SK-N-SH (cell line): ENCODE results near the gene MYH10. TPM values are rescaled to one million over a fixed set of nuclear protein-coding genes. Genes with fewer than 3 reads are reported as not detected.

ENCODE experiments used
- CTCF ChIA-PET: fragments of 300-600, 350-600 bp; formaldehyde crosslinking; extraction: SDS; loops from one replicate; lab custom pipeline; 2021; lab: Yijun Ruan, JAX
- POLR2A ChIA-PET: fragments of 350-600 bp; sonication (Branson Sonifier 250); formaldehyde crosslinking; extraction: SDS; loops from one replicate; lab custom pipeline; 2020; ENCODE audit warnings: antibody characterized with exemption, inconsistent platforms; lab: Yijun Ruan, JAX
- DNase-seq: peaks from one replicate; pipeline ENCODE4 v3.0.0; 2012
- H2AFZ ChIP-seq: fragments of 200-600 bp; sonication (generic); 2 replicates; pipeline ENCODE4 v1.8.1; 2016; ENCODE audit warnings: antibody characterized with exemption, mild to moderate bottlenecking, low read depth
- H3F3A ChIP-seq: fragments of 200-600 bp; sonication (generic); replicated peaks from 2 replicates; pipeline ENCODE3; 2016; ENCODE audit warnings: antibody characterized with exemption, mild to moderate bottlenecking; ENCODE audit not compliant: insufficient read depth
- H3K27ac ChIP-seq, 2 experiments: fragments of 200-500 bp in 1 of 2; fragments of 200-600 bp in 1 of 2; sonication (Bioruptor generic) in 1 of 2; sonication (generic), shearing (Covaris generic) in 1 of 2; 2 replicates each; pipeline versions ENCODE4 v1.5.1 to v1.6.1; 2014 to 2016; ENCODE audit warnings: low read depth in 2 of 2, inconsistent platforms in 1 of 2, low read length in 1 of 2, mild to moderate bottlenecking in 1 of 2, mixed read lengths in 1 of 2
- H3K27me3 ChIP-seq: fragments of 200-600 bp; sonication (generic), shearing (Covaris generic); 2 replicates; pipeline ENCODE4 v1.6.1; 2016; ENCODE audit warnings: mixed run types; ENCODE audit not compliant: insufficient read depth
- H3K36me3 ChIP-seq, 2 experiments: fragments of 200-500 bp in 1 of 2; fragments of 200-600 bp in 1 of 2; sonication (Bioruptor generic) in 1 of 2; sonication (generic) in 1 of 2; replicated peaks in 1 of 2; 2 replicates each; pipeline versions ENCODE3 to v1.5.1; 2014 to 2016; ENCODE audit warnings: low read length in 1 of 2, mild to moderate bottlenecking in 1 of 2; ENCODE audit not compliant: insufficient read depth in 2 of 2, control insufficient read depth in 1 of 2
- H3K4me1 ChIP-seq, 2 experiments: fragments of 200-500 bp in 1 of 2; fragments of 200-600 bp in 1 of 2; sonication (Bioruptor generic) in 1 of 2; sonication (generic), shearing (Covaris generic) in 1 of 2; 2 replicates each; pipeline versions ENCODE4 v1.5.1 to v1.6.1; 2014 to 2016; ENCODE audit warnings: low read depth in 1 of 2, low read length in 1 of 2, mixed run types in 1 of 2; ENCODE audit not compliant: insufficient read depth in 2 of 2, control insufficient read depth in 1 of 2
- H3K4me2 ChIP-seq: fragments of 200-600 bp; sonication (generic), shearing (Covaris generic); 2 replicates; pipeline ENCODE4 v1.6.1; 2017; ENCODE audit warnings: mixed run types
- H3K4me3 ChIP-seq, 2 experiments: fragments of 200-500 bp in 1 of 2; fragments of 200-600 bp in 1 of 2; sonication (Bioruptor generic) in 1 of 2; sonication (generic), shearing (Covaris generic) in 1 of 2; 2 replicates each; pipeline versions ENCODE4 v1.5.1 to v1.8.1; 2014 to 2016; ENCODE audit warnings: low read depth in 2 of 2, inconsistent platforms in 1 of 2, low read length in 1 of 2, mild to moderate bottlenecking in 1 of 2, mixed read lengths in 1 of 2, moderate library complexity in 1 of 2
- H3K79me2 ChIP-seq: fragments of 200-600 bp; sonication (generic); 2 replicates; pipeline ENCODE4 v1.8.1; 2017; ENCODE audit warnings: mild to moderate bottlenecking; ENCODE audit not compliant: insufficient read depth
- H3K9ac ChIP-seq: fragments of 200-600 bp; sonication (generic); 2 replicates; pipeline ENCODE4 v1.6.1; 2017; ENCODE audit warnings: mixed run types
- H3K9me2 ChIP-seq: fragments of 200-600 bp; sonication (generic); 2 replicates; pipeline ENCODE4 v1.6.1; 2017; ENCODE audit warnings: mixed run types
- H3K9me3 ChIP-seq: fragments of 200-600 bp; sonication (generic); 2 replicates; pipeline ENCODE4 v1.6.1; 2017; ENCODE audit warnings: mixed run types, mild to moderate bottlenecking, moderate library complexity
- H4K20me1 ChIP-seq: fragments of 200-600 bp; sonication (generic); 2 replicates; pipeline ENCODE4 v1.6.1; 2017; ENCODE audit warnings: mild to moderate bottlenecking, mixed run types; ENCODE audit not compliant: insufficient read depth
- CHD2 ChIP-seq: fragments of 150-350 bp; IDR thresholded peaks from 2 replicates; pipeline ENCODE4 v1.6.1; 2018; ENCODE audit warnings: low read length; ENCODE audit not compliant: partially characterized antibody
- EZH2phosphoT487 ChIP-seq: fragments of 200-600 bp; sonication (generic); IDR thresholded peaks from 2 replicates; pipeline ENCODE4 v1.6.1; 2017; ENCODE audit warnings: low read depth, mixed run types, mild to moderate bottlenecking, antibody characterized with exemption, moderate library complexity, borderline replicate concordance
- FOSL2 ChIP-seq: IDR thresholded peaks from 2 replicates; pipeline ENCODE4 v1.4.0; 2012; ENCODE audit warnings: low read depth, mild to moderate bottlenecking, moderate library complexity, borderline replicate concordance
- JUND ChIP-seq: IDR thresholded peaks from 2 replicates; pipeline ENCODE4 v1.4.0; 2012
- MXI1 ChIP-seq: IDR thresholded peaks from 2 replicates; pipeline ENCODE4 v1.6.1; 2012; ENCODE audit warnings: mild to moderate bottlenecking, low read depth, low read length, improper control_type of control experiment
- RXRA ChIP-seq: IDR thresholded peaks from 2 replicates; pipeline ENCODE4 v1.4.0; 2012; ENCODE audit warnings: low read depth, mild to moderate bottlenecking, borderline replicate concordance
- SMC3 ChIP-seq: IDR thresholded peaks from 2 replicates; pipeline ENCODE4 v1.6.1; 2012; ENCODE audit warnings: low read depth, low read length, improper control_type of control experiment
- TAF1 ChIP-seq: IDR thresholded peaks from 2 replicates; pipeline ENCODE4 v1.6.1; 2012; ENCODE audit warnings: low read depth, mild to moderate bottlenecking, low read length, moderate library complexity, borderline replicate concordance
- YY1 ChIP-seq: IDR thresholded peaks from 2 replicates; pipeline ENCODE4 v1.4.0; 2012; ENCODE audit warnings: low read depth, mild to moderate bottlenecking
- WGBS: methylation state at CpG from one replicate; pipeline ENCODE4 v1.1.6; 2017; ENCODE audit warnings: low lambda C conversion rate; 5-methylcytosine and 5-hydroxymethylcytosine counted together
- polyA plus RNA-seq, 3 experiments: library from polyadenylated mRNA; depleted of rRNA; stranded (reverse); fragments of >200 nt; gene quantifications; 2 replicates each; pipeline ENCODE4 v1.2.3, GENCODE V29; 2012
- TF ChIP-seq, protein P1 (sequence below): IDR thresholded peaks from 2 replicates; pipeline ENCODE4; 2012
- TF ChIP-seq, protein P2 (sequence below): fragments of 150-350 bp; IDR thresholded peaks from 2 replicates; pipeline ENCODE4 v1.6.1; 2017; ENCODE audit warnings: antibody characterized with exemption, low read length, low read depth, borderline replicate concordance
- TF ChIP-seq, protein P3 (sequence below): IDR thresholded peaks from 2 replicates; pipeline ENCODE4 v1.6.1; 2012; ENCODE audit warnings: mild to moderate bottlenecking, low read depth, low read length, moderate library complexity
- TF ChIP-seq, protein P4 (sequence below): fragments of 200-600 bp; sonication (generic); IDR thresholded peaks from 2 replicates; pipeline ENCODE4 v1.6.1; 2017; ENCODE audit warnings: antibody characterized with exemption, mild to moderate bottlenecking, moderate library complexity
- TF ChIP-seq, protein P5 (sequence below): IDR thresholded peaks from 2 replicates; pipeline ENCODE4 v1.4.0; 2012; ENCODE audit warnings: low read depth, borderline replicate concordance

The MYH10 gene
- polyA plus RNA-seq, 1 of the 3 experiments (the other 2 are of a cell fraction) = 64.2 TPM

DNA sequence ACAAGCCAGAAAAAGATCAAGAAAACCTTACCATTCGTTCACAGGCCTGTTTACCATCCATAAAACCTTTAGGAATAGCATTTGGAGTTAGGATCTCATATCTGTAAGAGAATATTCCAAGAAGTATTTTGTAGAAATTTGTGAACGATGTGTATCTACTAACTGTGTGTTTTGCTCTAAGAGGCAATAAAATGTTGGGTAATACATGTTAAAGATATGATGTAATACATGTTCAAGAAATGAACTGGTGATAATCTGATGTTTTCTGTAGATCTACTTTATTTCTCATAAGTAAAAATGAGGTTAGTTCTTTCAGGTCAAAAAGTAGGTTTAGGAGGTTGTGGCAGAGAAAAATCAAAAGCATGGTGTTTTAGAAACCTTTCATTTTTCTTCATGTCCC is 111.7 kb downstream of the MYH10 start (continued):
- no peak for TF ChIP-seq JUND
- TF ChIP-seq, protein P1, sequence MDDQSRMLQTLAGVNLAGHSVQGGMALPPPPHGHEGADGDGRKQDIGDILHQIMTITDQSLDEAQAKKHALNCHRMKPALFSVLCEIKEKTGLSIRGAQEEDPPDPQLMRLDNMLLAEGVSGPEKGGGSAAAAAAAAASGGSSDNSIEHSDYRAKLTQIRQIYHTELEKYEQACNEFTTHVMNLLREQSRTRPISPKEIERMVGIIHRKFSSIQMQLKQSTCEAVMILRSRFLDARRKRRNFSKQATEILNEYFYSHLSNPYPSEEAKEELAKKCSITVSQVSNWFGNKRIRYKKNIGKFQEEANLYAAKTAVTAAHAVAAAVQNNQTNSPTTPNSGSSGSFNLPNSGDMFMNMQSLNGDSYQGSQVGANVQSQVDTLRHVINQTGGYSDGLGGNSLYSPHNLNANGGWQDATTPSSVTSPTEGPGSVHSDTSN = no peak
- TF ChIP-seq SMC3 = no peak
- no peak for TF ChIP-seq EZH2phosphoT487

DNA sequence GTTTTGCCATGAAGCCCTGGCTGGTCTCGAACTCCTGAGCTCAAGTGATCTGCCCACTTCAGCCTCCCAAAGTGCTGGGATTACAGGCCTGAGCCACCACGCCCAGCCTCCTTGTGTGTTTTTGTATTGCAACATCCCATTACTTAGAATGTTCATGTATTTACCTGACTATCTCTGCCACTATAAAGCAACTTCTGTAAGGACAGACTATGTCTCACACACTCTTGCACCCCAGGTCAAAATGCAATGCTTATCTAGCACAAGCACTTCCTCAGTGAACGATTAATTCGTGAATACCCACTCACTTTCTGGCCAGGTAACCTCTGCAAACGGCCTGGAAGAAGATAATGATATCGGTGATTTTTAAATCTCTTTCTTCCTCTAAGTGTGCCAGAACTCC is 112.2 kb downstream of the MYH10 start:
- no peaks in the 10 kb centered on the region for H3K79me2 ChIP-seq
- no peak overlapping the region for H3K9ac ChIP-seq
- no peaks in the 10 kb centered on the region for H3K9me3 ChIP-seq
- ChIA-PET POLR2A (no interaction called here), CTCF (no interaction called here)
- H3K4me1 ChIP-seq = no peaks in the 10 kb centered on the region
- no peaks in the 10 kb centered on the region for H3K27me3 ChIP-seq
- H3F3A ChIP-seq = peaks cover 3% of the 10 kb centered on the region
- H3K4me2 ChIP-seq = no peak overlapping the region
- WGBS = 96% methylated on average over 6 of the region's 6 CpGs
- TF ChIP-seq, protein P2, sequence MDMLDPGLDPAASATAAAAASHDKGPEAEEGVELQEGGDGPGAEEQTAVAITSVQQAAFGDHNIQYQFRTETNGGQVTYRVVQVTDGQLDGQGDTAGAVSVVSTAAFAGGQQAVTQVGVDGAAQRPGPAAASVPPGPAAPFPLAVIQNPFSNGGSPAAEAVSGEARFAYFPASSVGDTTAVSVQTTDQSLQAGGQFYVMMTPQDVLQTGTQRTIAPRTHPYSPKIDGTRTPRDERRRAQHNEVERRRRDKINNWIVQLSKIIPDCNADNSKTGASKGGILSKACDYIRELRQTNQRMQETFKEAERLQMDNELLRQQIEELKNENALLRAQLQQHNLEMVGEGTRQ = no peak
- H2AFZ ChIP-seq = no peak overlapping the region
- H3K36me3 ChIP-seq = peaks cover 55 to 59% of the 10 kb centered on the region in 2 experiments
- H3K4me3 ChIP-seq = no peak overlapping the region
- H3K27ac ChIP-seq = no peak overlapping the region
- no peaks in the 10 kb centered on the region for H3K9me2 ChIP-seq
- H4K20me1 ChIP-seq = no peaks in the 10 kb centered on the region
- DNase-seq = no peak

DNA sequence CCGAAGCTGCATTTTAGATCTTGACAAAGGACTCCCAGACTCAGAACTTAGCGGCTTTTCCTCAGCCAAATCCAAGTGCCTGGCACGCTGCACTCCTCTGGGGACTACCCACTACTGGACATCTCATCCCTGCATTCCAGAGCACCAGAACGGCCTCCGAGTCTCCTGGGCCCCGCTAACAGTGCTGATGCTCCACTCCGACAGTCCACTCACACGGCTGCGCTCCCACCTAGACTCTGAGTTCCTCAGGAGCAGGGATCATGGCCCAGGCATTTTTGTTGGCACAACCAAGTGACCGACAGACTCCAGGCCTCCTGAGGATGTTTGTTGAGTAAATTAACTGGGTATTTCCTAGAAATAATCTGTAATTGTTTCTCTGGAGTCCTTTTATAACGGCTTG is 115.7 kb downstream of the MYH10 start:
- no peaks in the 10 kb centered on the region for H3K79me2 ChIP-seq
- peaks cover 71 to 72% of the 10 kb centered on the region in 2 experiments for H3K36me3 ChIP-seq
- WGBS = 97% methylated on average over 11 of the region's 11 CpGs
- no peaks in the 10 kb centered on the region for H3K4me1 ChIP-seq
- no peak overlapping the region for H3K9ac ChIP-seq
- H3K4me3 ChIP-seq = no peak overlapping the region
- ChIA-PET CTCF (no interaction called here), POLR2A (no interaction called here)
- H4K20me1 ChIP-seq = no peaks in the 10 kb centered on the region
- peaks cover 3% of the 10 kb centered on the region for H3F3A ChIP-seq
- H3K4me2 ChIP-seq = no peak overlapping the region
- no peaks in the 10 kb centered on the region for H3K9me2 ChIP-seq
- H2AFZ ChIP-seq = no peak overlapping the region
- H3K9me3 ChIP-seq = no peaks in the 10 kb centered on the region
- no peaks in the 10 kb centered on the region for H3K27me3 ChIP-seq
- H3K27ac ChIP-seq = no peak overlapping the region
- no peak for DNase-seq
- TF ChIP-seq, protein P3, sequence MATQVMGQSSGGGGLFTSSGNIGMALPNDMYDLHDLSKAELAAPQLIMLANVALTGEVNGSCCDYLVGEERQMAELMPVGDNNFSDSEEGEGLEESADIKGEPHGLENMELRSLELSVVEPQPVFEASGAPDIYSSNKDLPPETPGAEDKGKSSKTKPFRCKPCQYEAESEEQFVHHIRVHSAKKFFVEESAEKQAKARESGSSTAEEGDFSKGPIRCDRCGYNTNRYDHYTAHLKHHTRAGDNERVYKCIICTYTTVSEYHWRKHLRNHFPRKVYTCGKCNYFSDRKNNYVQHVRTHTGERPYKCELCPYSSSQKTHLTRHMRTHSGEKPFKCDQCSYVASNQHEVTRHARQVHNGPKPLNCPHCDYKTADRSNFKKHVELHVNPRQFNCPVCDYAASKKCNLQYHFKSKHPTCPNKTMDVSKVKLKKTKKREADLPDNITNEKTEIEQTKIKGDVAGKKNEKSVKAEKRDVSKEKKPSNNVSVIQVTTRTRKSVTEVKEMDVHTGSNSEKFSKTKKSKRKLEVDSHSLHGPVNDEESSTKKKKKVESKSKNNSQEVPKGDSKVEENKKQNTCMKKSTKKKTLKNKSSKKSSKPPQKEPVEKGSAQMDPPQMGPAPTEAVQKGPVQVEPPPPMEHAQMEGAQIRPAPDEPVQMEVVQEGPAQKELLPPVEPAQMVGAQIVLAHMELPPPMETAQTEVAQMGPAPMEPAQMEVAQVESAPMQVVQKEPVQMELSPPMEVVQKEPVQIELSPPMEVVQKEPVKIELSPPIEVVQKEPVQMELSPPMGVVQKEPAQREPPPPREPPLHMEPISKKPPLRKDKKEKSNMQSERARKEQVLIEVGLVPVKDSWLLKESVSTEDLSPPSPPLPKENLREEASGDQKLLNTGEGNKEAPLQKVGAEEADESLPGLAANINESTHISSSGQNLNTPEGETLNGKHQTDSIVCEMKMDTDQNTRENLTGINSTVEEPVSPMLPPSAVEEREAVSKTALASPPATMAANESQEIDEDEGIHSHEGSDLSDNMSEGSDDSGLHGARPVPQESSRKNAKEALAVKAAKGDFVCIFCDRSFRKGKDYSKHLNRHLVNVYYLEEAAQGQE = no peak
- TF ChIP-seq MXI1 (no peak), FOSL2 (no peak), SMC3 (no peak), TAF1 (no peak), RXRA (no peak), YY1 (no peak), CHD2 (no peak)
- TF ChIP-seq, protein P1 = no peak
- TF ChIP-seq, protein P4, sequence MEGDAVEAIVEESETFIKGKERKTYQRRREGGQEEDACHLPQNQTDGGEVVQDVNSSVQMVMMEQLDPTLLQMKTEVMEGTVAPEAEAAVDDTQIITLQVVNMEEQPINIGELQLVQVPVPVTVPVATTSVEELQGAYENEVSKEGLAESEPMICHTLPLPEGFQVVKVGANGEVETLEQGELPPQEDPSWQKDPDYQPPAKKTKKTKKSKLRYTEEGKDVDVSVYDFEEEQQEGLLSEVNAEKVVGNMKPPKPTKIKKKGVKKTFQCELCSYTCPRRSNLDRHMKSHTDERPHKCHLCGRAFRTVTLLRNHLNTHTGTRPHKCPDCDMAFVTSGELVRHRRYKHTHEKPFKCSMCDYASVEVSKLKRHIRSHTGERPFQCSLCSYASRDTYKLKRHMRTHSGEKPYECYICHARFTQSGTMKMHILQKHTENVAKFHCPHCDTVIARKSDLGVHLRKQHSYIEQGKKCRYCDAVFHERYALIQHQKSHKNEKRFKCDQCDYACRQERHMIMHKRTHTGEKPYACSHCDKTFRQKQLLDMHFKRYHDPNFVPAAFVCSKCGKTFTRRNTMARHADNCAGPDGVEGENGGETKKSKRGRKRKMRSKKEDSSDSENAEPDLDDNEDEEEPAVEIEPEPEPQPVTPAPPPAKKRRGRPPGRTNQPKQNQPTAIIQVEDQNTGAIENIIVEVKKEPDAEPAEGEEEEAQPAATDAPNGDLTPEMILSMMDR = no peak
- TF ChIP-seq, protein P5, sequence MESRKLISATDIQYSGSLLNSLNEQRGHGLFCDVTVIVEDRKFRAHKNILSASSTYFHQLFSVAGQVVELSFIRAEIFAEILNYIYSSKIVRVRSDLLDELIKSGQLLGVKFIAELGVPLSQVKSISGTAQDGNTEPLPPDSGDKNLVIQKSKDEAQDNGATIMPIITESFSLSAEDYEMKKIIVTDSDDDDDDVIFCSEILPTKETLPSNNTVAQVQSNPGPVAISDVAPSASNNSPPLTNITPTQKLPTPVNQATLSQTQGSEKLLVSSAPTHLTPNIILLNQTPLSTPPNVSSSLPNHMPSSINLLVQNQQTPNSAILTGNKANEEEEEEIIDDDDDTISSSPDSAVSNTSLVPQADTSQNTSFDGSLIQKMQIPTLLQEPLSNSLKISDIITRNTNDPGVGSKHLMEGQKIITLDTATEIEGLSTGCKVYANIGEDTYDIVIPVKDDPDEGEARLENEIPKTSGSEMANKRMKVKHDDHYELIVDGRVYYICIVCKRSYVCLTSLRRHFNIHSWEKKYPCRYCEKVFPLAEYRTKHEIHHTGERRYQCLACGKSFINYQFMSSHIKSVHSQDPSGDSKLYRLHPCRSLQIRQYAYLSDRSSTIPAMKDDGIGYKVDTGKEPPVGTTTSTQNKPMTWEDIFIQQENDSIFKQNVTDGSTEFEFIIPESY = no peak
